Hepatocyte (in vitro differentiated cells): ENCODE results near the gene TANGO2.

Experiments
- EZH2 ChIP-seq: fragments of 200-600 bp; sonication (generic); IDR thresholded peaks from 2 replicates; pipeline ENCODE4 v1.6.1; 2016; ENCODE audit warnings: antibody characterized with exemption, mild to moderate bottlenecking, borderline replicate concordance
- EZH2phosphoT487 ChIP-seq: fragments of 200-600 bp; sonication (generic); IDR thresholded peaks from one replicate; pipeline ENCODE4 v1.6.1; 2018; ENCODE audit warnings: antibody characterized with exemption, mild to moderate bottlenecking, low read depth, moderate library complexity; ENCODE audit not compliant: unreplicated experiment, severe bottlenecking
- TF ChIP-seq, protein P1 (sequence below): fragments of 200-600 bp; sonication (generic); IDR thresholded peaks from 2 replicates; pipeline ENCODE4 v1.5.1; 2016; ENCODE audit warnings: antibody characterized with exemption, mild to moderate bottlenecking; ENCODE audit not compliant: poor library complexity

DNA sequence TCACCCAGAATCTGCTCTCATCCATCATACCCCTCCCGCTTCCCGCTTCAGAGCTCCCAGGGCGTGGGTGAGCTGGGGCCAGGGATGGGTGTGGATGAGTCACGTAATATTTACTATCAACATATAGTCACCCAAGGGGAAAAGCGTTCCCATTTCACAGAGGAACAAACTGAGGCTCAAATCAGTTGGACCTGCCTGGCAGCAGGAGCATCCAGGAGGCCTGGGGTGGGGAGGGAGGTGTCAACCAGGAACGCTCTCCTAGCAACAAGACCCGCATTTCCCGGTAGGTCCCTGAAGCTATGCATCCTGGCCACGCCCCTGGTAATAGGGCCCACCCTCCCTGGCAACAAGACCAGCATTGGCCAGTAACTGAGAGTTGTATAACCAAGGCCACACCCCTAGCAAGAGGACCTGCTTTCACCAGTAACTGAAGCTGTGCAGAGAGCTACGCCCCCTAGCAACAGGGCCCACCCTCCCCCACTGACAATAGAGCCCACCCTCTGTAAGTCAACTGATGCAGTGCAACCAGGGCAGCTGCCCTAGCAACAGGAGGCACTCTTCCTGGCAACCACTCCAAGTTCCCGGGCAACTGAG is 46.5 kb upstream of the TANGO2 start:
- TF ChIP-seq, protein P1, sequence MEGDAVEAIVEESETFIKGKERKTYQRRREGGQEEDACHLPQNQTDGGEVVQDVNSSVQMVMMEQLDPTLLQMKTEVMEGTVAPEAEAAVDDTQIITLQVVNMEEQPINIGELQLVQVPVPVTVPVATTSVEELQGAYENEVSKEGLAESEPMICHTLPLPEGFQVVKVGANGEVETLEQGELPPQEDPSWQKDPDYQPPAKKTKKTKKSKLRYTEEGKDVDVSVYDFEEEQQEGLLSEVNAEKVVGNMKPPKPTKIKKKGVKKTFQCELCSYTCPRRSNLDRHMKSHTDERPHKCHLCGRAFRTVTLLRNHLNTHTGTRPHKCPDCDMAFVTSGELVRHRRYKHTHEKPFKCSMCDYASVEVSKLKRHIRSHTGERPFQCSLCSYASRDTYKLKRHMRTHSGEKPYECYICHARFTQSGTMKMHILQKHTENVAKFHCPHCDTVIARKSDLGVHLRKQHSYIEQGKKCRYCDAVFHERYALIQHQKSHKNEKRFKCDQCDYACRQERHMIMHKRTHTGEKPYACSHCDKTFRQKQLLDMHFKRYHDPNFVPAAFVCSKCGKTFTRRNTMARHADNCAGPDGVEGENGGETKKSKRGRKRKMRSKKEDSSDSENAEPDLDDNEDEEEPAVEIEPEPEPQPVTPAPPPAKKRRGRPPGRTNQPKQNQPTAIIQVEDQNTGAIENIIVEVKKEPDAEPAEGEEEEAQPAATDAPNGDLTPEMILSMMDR = no peak
- TF ChIP-seq EZH2 (no peak), EZH2phosphoT487 (no peak)
